ENCODE measurements around the gene ATP10B. TPM values are rescaled to one million over a fixed set of nuclear protein-coding genes. Genes with fewer than 3 reads are reported as not detected.

The ATP10B gene
- total RNA-seq, 1 donor from 2014 or later, result not detected

DNA sequence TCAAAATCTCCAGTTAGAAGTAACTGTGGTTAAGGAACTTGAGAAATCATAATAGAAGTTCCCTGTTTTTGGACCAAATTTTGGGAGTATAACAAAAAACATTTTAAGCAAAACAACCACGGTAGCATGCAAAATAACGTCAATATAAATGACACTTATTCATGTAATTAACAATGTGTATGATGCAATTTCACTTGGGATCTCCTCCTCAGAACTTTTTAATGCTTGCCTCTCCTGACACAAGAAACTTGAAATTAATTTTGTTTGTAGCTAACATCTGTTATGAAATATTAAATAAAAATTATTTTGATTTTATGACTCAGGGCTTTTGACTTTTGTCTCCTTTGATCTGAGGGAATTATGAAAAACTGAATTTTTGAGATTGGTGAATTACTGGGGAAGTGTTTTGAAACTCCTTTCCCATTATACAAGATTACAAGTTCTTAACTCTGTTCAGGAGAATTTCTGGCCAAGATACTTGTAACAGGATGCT is 149.7 kb downstream of the ATP10B start:
- DNase-seq (no peak), ATAC-seq (ENCODE audit: poor library complexity) (no peak)
- intact Hi-C loops (cut with DNase I), result no loop called here

DNA sequence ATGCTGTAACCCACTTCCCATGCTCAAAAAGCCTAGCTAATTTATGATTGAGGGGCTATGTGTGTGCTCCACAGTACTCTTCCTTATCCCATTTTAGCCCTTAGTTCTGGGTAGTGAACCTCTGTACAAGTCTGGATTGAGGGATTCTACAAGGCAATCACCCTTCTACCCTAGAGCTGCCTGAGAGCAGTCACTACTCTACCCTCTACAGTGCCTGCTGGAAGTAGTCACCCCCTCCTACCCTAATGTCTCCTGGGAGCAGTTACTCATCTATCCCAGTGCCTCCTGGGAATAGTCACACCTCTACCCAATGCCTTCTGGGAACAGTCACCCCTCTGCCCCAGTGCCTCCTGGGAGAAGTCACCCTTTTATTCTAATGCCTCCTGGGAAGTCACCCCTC is 150.6 kb downstream of the ATP10B start:
- ATAC-seq (ENCODE audit: poor library complexity) (no peak), DNase-seq (no peak)
- intact Hi-C loops (cut with DNase I), result no loop called here

DNA sequence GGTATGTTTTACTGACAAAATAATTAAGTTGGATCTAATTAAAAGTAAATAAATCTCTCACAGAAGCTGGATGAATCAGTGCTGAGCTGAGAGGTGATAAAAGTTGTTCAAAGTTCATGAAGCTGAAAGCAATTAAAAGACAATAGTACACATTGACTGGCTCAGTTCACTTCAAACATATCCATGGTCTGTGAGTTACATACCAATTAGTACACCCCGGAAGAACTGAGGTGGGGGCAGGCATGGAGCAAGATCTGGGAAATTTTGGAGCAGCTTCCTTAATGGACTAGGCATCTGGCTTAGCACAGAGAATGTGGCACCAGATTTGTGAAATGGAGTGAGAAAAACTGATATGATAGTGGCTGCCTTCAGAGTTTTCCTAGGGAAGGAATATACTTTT is 152.7 kb downstream of the ATP10B start:
- no peak for ATAC-seq (ENCODE audit: poor library complexity)
- intact Hi-C loops (cut with DNase I), result no loop called here
- no peak for DNase-seq

DNA sequence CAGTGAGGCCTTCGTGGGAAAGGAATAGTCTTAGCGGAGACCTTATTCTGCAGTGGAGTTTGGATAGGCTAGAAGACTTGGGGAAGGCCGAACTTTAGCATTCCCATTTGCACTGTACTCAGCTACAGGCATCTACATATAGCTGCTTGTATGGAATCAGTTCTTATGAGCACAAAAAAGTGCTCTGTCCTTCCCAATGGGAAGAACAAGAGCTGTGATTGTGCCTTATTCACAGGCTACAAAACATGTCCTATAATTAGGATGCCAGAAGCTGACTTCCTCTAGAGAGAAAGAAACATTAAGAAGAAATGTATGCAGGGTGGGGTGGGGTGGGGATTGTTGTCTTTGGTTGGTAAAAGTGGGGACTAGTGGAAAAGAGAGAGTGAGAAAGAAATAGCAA is 154.7 kb downstream of the ATP10B start:
- ATAC-seq (ENCODE audit: poor library complexity) (no peak), DNase-seq (no peak)
- intact Hi-C loops (cut with DNase I), result no loop called here

GRCh38 chr5:160694896-160695295 is 157.1 kb downstream of the ATP10B start:
- intact Hi-C loops (cut with DNase I), result no loop called here
- no peak for ATAC-seq (ENCODE audit: poor library complexity)
- DNase-seq, result no peak

GRCh38 chr5:160693831-160694465 is 158.1 kb downstream of the ATP10B start:
- no peak for DNase-seq
- no peak for ATAC-seq (ENCODE audit: poor library complexity)
- intact Hi-C loops (cut with DNase I), result no loop called here

DNA sequence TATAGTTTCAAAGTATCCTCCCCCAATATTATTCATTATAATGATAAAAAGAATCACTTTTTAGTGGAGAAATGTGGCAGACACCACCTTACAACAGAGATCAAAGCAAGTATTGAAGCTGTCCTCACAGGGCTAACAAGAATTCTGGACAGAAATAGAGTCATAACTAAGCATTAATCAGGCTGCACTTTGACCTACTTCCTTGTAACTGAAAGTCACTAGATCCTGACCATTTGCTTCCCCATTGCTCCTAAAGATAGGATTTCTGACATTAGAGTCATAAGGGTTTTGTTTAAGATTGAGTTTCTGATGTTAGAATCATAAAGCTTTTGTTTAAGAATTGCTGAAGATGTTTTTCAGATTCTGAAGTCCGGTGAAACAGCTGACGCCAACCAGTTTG is 159.7 kb downstream of the ATP10B start:
- intact Hi-C loops (cut with DNase I), result no loop called here
- ATAC-seq (ENCODE audit: poor library complexity) (no peak), DNase-seq (no peak)

DNA sequence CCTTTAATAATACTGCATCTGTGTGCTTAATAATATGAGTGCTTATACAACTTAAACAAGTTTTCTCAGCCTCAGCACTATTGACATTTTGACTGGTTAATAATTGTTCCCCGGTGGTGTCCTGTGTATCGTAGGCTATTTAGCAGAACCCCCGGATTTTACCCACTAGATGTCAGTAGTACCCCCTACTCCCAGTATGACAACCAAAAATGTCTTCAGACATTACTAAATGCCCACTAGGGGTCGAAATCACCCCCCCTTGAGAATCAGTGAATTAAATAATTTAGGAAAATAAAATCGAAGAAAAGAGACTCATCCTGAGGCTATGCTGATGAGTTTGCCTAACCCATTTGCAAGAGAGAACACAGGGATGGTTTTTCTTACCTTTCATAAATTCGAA is 166.3 kb downstream of the ATP10B start:
- intact Hi-C loops (cut with DNase I), result no loop called here
- DNase-seq, result no peak
- no peak for ATAC-seq (ENCODE audit: poor library complexity)

- no peak for ATAC-seq (ENCODE audit: poor library complexity)
- intact Hi-C loops (cut with DNase I), result no loop called here
- no peak for DNase-seq
These were observed 166.8 kb downstream of the ATP10B start for GRCh38 chr5:160685219-160685618.

- DNase-seq, result no peak
- intact Hi-C loops (cut with DNase I), result no loop called here
- no peak for ATAC-seq (ENCODE audit: poor library complexity)
These were observed 172.3 kb downstream of the ATP10B start for GRCh38 chr5:160679567-160680309.

DNA sequence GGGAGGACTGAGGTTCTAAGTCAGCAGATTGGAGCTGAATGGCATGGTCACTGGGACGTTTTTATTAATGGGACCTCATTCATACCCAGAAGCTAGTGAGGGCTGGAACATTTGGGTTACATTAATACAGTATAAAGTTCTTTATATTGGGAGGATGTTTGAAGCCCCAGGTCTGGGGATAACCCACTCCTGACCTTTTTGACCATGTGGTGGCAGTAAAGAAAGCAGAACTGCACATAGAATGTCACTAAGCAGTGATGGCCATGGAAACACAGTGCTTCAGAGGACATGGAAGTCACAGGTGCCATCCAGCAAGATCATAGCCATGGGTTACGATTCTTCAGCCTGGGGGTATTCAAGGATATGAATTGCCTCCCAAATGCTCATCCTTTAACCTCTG is 176.0 kb downstream of the ATP10B start:
- DNase-seq, result no peak
- intact Hi-C loops (cut with DNase I), result no loop called here
- no peak for ATAC-seq (ENCODE audit: poor library complexity)

DNA sequence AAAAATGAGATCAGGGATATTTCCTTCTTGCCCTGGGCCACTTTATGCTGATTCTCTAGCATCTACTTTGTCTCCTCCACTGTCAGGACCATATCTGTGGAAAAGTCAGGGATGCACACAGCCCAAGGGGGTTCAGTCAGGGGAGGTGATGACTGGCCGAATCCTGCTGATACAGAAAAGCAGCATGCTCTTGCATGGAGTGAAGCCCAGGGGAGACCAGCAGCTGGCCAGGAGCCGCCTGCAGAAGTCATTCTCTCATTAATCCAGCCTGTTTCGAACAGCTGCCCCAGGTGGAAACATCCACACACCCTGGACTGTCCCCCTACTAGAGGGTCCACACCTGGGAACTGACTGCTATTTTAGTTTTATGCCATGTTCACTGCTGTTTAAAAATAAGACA is 177.1 kb downstream of the ATP10B start:
- DNase-seq (no peak), ATAC-seq (ENCODE audit: poor library complexity) (no peak)
- intact Hi-C loops (cut with DNase I), result no loop called here

DNA sequence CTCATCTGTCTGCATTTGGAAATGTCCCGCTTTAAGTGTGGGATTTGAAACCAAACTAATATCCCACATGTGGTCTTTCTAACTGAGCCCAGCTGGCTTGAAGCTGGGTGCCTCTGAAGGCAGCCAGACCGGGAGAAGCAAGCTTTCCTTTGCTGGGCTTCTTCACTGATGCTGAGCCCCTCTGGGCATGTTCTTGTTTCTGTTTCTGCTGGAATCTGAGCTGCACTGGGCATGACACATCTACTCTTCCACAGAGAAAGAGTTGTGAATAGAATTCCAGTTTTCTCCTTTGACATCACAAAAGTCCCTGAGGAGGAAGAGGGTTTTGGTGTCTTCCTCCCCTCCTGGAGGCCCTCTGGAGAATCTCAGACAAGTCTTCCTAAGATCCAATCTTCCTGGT is 179.5 kb downstream of the ATP10B start:
- DNase-seq, result no peak
- intact Hi-C loops (cut with DNase I), result no loop called here
- ATAC-seq (ENCODE audit: poor library complexity), result no peak

- intact Hi-C loops (cut with DNase I), result no loop called here
- no peak for DNase-seq
- ATAC-seq (ENCODE audit: poor library complexity), result no peak
These were observed 183.7 kb downstream of the ATP10B start for GRCh38 chr5:160668356-160668755.

- intact Hi-C loops (cut with DNase I), result no loop called here
- ATAC-seq (ENCODE audit: poor library complexity) (no peak), DNase-seq (no peak)
These were observed 184.9 kb downstream of the ATP10B start for GRCh38 chr5:160667160-160667559.

DNA sequence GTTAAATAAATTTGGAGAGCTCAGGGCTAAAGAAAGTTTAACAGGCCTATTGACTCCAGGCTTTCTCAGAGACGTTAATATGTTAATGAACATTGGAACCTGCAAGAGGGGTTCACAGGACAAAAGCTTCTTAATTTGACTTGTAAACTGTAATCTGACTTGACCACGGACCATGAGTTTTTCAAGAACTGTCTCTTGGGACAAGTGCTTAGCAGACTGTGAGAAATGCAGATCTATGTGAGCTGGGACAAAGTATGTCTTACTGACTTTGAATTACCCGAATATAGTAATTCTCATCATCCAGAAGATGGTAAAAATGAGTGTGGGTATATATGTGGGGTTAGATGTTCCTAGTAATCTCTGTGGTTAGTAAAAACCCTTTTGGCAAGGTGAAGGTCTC is 186.6 kb downstream of the ATP10B start:
- intact Hi-C loops (cut with DNase I), result no loop called here
- no peak for ATAC-seq (ENCODE audit: poor library complexity)
- DNase-seq, result no peak

GRCh38 chr5:160660132-160660531 is 191.9 kb downstream of the ATP10B start:
- DNase-seq (no peak), ATAC-seq (ENCODE audit: poor library complexity) (no peak)
- intact Hi-C loops (cut with DNase I), result no loop called here

GRCh38 chr5:160657622-160658458 is 194.2 kb downstream of the ATP10B start:
- DNase-seq, result no peak
- ATAC-seq (ENCODE audit: poor library complexity), result no peak
- intact Hi-C loops (cut with DNase I), result no loop called here

- intact Hi-C loops (cut with DNase I), result no loop called here
- ATAC-seq (ENCODE audit: poor library complexity) (no peak), DNase-seq (no peak)
These were observed 194.9 kb downstream of the ATP10B start for GRCh38 chr5:160657068-160657507.

DNA sequence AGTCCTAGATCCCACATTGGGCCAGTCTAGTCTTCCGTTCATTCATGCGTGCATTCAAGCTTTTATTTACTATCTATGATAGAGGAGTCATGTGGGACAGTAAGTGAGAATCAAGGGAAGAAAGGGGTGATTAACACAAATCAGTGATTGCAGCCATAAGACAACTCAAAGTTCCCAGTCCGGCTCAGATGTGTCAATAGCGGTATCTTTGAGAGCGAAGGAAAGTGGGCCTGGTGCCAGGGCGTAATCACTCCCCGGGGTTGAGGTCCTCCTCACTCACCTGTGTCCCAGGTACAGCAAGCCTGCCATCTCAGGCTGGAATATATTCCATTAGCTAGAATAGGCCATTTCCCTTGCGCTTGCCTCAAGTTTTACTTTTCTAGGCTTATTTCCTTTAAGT is 196.3 kb downstream of the ATP10B start:
- DNase-seq (no peak), ATAC-seq (ENCODE audit: poor library complexity) (no peak)
- intact Hi-C loops (cut with DNase I), result no loop called here
